Left colon (tissue), 2 donors: ENCODE results near the gene KCNN3. TPM values are rescaled to one million over a fixed set of nuclear protein-coding genes. Genes with fewer than 3 reads are reported as not detected.
A peak's percentile ranks its signal among the peaks of the same experiment; 100 is the strongest.

Experiments
- ATAC-seq: fragments of 200-7000 bp; cut with Tn5 transposase; one replicate; pipeline ENCODE4 v1.9.1; 2020; ENCODE audit warnings: mild to moderate bottlenecking, moderate library complexity
- DNase-seq, 2 donors: peaks; one replicate each; pipeline ENCODE4 v3.0.0-alpha.2; 2020
- intact Hi-C, 2 donors: fragments of 100-400 bp; cut with DNase I in 1 of 2; cut with micrococcal nuclease in 1 of 2; formaldehyde crosslinking; loops; one replicate each; pipeline versions ENCODE4 v1.11.2 to v1.14.0; 2022; cut with DNase I, micrococcal nuclease
- total RNA-seq, 2 donors: library from RNA; stranded (reverse); fragmentation: NEBNext Ultra II Directional; extraction: Animal tissue kit (Norgen Biotek cat#: 25700); gene quantifications; one replicate each; pipeline ENCODE4 v1.2.1, GENCODE V29; 2021
- donor health status: DM: no; HTN: no; CAD: no.
- donor health status: DM: yes; HTN: yes; CAD: no.

The KCNN3 gene
- total RNA-seq, 2 donors from 2014 or later: 0.73 to 3.6 TPM

- DNase-seq (no peak), ATAC-seq (no peak)
- intact Hi-C loops: loop anchor here in 1 of 2 donors (10.0 kb wide), 1 partner anchor 123 kb away; the partner anchor contains the start of gene KCNN3
Measured at GRCh38 chr1:154751690-154752089, 118.4 kb downstream of the KCNN3 start.

- intact Hi-C loops: loop anchor here in 1 of 2 donors (10.0 kb wide), 1 partner anchor 124 kb away; the partner anchor contains the start of gene KCNN3
- DNase-seq: no peak
Measured at GRCh38 chr1:154750681-154751665, 119.1 kb downstream of the KCNN3 start.

DNA sequence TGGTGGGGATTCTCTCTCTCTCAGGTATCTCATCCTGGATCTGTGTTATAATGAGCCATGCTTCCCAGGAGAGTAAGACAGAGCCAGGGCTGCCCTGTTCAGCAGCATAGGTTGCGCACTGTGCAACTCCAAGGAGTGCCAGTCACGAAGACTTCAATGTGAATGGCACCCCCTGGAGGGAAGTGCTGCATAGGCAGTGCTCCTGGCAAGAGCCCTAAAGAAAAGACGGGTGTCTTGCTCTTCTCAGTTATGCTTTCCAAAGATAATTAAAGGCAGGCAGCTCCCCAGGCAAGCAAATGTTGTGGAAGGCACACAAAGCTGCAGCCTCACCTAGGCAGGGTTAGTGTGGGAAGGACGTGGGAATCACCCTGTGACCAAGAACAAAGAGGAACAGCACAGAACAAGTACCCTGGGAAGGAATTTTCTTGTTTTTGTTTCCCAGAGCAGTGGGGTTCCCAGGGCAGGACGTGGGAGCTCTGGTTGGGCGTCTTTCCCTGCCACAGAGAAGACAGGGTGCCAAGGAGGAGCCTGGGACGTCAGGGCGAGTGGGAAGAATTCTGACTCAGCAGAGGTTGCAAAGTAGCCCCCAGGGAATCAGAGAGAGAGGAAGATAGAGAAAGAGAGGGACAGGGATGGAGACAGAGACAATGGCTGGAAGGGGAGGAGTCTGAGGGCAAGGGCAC, 120.9 kb downstream of the KCNN3 start:
- intact Hi-C loops: no loop called here
- DNase-seq (no peak), ATAC-seq (peak; percentile 40)

More at GRCh38 chr1:154750681-154751665, 119.1 kb downstream of the KCNN3 start:
- no peak for ATAC-seq

DNA sequence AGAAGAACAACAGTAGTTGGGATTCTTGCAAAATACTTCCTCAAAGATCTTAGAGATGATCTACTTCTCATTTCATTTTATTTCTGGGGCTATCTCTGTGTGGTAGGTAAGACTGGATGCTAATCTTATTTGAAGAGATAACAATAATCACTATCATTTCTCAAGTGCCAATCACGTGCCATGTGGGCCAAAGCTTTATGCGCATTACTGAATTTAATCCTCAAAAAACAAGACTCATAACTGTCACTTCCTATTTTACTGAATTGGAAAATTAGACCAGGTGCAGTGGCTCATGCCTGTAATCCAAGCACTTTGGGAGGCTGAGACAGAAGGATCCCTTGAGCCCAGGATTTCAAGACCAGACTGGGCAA, 121.7 kb downstream of the KCNN3 start:
- DNase-seq: no peak
- ATAC-seq: no peak
- intact Hi-C loops: no loop called here

GRCh38 chr1:154747740-154748404, 122.2 kb downstream of the KCNN3 start:
- intact Hi-C loops: no loop called here
- DNase-seq: peak; percentile 40 to 46

DNA sequence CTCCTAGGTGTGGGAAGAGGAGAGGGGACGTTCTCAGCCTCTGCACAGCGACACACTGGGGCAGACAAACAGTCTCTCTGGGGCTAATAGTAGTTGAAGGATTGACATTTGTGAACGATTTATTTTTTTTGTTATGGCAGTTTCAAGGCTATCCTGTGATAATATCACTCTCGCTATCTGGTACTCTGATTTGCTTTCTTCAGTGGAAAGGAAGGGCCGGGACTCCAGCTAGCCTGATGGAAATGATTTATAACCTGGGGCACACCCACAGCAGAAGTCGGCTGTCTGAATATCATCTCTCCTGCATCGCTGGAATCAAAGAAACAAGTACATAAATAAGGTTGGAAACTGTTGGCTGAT, 122.7 kb downstream of the KCNN3 start:
- DNase-seq (no peak), ATAC-seq (no peak)
- intact Hi-C loops: no loop called here

More at GRCh38 chr1:154747740-154748404, 122.2 kb downstream of the KCNN3 start:
- ATAC-seq: no peak

- no peak for ATAC-seq
- DNase-seq: no peak
- intact Hi-C loops: no loop called here
Measured at GRCh38 chr1:154746622-154747299, 123.3 kb downstream of the KCNN3 start.

DNA sequence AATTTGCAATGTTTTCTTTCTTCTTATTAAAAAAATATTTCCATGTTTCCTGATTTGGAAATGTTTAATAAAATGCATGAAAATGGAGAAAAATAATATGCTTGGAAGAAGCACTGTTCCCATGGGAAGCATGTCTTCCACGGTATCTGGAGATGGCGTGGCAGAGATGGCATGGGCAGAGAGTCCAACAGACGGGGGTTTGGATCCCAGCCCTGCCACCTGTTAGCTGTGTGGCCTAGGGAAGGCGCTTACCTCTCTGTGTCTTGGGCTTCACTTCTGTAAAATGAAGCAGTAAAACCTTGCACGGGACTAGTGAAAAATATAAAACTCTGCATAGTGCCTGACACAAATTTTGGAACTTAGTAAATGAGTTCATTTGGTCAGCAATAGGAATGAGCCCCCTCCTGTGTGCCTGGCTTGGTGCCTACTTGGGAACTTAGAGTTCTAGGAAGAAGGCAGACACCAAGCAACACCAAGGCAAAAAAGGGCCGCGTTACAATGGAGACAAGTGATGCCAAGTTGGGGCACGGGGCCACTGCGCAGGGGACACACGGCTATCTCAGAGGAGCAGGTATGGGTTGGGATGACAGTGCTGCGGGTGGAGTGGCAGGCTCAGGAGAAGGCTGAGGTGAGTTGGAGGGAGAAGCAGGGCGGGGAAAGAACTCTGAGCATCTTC, 124.2 kb downstream of the KCNN3 start:
- intact Hi-C loops: no loop called here
- no peak for ATAC-seq
- no peak for DNase-seq

- ATAC-seq (no peak), DNase-seq (peak in 1 of 2 donors; percentile 39)
- intact Hi-C loops: no loop called here
Measured at GRCh38 chr1:154745286-154745731, 124.8 kb downstream of the KCNN3 start.

DNA sequence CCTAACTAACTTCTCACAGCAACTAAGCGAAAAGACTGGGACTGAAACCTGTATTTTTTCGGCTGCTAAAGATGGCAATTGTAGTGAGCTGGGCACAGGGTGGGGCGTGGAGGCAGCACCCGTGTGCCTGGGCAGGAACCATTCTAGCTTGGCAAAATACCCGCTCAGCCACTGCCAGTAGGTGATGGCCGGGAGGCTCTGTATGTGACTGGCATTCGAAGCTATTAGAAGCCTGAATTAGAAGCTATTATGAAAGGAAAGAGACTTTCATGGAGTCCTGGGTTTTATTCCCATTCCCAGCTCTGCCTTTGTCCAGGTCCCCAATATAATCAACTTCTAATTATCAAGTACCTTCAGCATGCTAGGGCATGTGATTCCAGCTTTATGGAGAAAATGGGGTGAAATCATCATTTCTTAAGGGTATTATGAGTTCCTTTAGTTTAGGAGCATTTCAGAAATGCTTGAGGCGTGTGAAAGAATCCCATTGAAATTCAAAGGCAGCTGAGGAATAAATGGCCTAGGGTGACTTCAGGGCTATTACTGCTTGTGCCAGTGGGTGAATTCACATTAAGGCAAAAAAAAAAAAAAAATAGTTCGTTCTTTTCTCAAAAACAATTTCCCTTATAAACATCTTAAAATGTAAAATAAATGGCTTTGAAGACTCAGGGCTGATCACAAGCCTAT, 125.6 kb downstream of the KCNN3 start:
- no peak for DNase-seq
- ATAC-seq: no peak
- intact Hi-C loops: no loop called here

- no peak for ATAC-seq
- intact Hi-C loops: no loop called here
- no peak for DNase-seq
Measured at GRCh38 chr1:154743526-154744036, 126.5 kb downstream of the KCNN3 start.

- ATAC-seq (no peak), DNase-seq (no peak)
- intact Hi-C loops: no loop called here
Measured at GRCh38 chr1:154742606-154743005, 127.5 kb downstream of the KCNN3 start.

DNA sequence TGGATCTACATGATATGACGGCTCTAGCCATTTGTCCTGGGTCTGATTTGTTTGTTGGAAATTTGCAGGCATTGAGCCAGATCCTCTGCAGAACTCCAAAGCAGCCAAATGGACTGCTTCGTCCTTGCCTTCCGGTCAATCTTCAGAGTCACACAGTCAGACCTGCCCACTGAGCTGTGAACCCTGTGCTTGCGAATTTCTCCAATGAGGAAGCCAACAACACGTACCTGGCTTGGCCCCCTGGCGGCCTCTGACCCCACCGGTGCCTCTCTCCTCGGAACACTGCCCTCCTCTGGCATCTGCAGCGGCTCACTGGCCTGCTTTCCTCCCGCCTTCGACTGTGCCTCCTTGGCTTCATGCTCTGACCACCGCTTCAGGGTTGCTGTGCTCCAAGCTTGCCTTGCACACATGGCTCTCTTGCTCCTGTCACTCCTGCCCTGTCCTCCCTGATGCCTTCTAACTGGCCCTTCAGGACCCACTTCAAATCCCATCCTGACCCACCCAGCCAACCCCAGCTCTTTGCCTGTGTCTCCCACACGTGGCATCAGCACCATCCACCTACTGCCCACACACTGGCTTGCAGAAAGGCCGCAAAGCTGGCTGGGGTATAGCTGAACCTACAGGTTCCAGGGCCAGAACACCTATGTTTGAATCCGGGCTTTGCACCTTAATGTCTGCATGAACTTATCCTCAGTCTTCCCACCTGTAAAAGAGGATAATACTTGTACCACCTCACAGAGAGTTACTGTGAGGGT, 128.2 kb downstream of the KCNN3 start:
- intact Hi-C loops: no loop called here
- no peak for DNase-seq
- no peak for ATAC-seq

- DNase-seq (no peak), ATAC-seq (no peak)
- intact Hi-C loops: no loop called here
Measured at GRCh38 chr1:154741327-154741726, 128.8 kb downstream of the KCNN3 start.

- intact Hi-C loops: no loop called here
- ATAC-seq: no peak
- no peak for DNase-seq
Measured at GRCh38 chr1:154739654-154740053, 130.4 kb downstream of the KCNN3 start.

DNA sequence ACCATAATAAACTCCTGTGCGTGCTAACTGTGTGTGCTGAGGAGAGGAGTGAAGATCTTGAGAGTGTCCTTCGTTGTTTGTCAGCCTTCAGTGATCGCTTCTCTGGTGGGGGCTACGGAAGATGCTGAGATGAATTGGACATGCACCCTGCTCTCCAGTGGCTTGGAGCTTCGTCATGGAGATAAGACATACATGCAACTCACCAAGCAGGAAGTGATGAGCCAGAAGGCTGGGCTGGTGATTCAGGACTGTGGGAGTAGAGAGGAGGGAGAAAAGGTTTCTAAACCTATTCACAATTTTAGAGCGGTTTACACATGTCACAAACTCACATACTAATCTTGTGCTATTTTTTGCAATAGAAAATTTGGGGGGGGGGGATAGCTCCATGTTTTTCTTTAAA, 133.2 kb downstream of the KCNN3 start:
- intact Hi-C loops: no loop called here
- ATAC-seq (no peak), DNase-seq (no peak)

- DNase-seq (no peak), ATAC-seq (no peak)
- intact Hi-C loops: no loop called here
Measured at GRCh38 chr1:154735804-154736168, 134.3 kb downstream of the KCNN3 start.
